Vagina (tissue), 2 donors: ENCODE results near the gene RPLP2.

Experiments
- POLR2A ChIP-seq, 2 donors: fragments of 450-650 bp; IDR thresholded peaks; one replicate each; pipeline ENCODE4 v1.6.1; 2017; ENCODE audit warnings: antibody characterized with exemption in 2 of 2, mild to moderate bottlenecking in 2 of 2, moderate library complexity in 2 of 2
- POLR2AphosphoS5 ChIP-seq, 2 donors: sonication (generic); formaldehyde crosslinking; IDR thresholded peaks; one replicate each; pipeline ENCODE4 v1.9.0; 2017; ENCODE audit warnings: antibody characterized with exemption in 2 of 2, mild to moderate bottlenecking in 2 of 2, low read depth in 1 of 2; ENCODE audit not compliant: insufficient read depth in 1 of 2
- TF ChIP-seq, protein P1 (sequence below), 3 experiments: fragments of 450-650 bp in 2 of 3; fragments of 200-600 bp in 1 of 3; sonication (generic) in 1 of 3; IDR thresholded peaks; one replicate each; pipeline ENCODE4 v1.5.1; 2017 to 2019; ENCODE audit warnings: antibody characterized with exemption in 3 of 3, mild to moderate bottlenecking in 2 of 3, moderate library complexity in 2 of 3

DNA sequence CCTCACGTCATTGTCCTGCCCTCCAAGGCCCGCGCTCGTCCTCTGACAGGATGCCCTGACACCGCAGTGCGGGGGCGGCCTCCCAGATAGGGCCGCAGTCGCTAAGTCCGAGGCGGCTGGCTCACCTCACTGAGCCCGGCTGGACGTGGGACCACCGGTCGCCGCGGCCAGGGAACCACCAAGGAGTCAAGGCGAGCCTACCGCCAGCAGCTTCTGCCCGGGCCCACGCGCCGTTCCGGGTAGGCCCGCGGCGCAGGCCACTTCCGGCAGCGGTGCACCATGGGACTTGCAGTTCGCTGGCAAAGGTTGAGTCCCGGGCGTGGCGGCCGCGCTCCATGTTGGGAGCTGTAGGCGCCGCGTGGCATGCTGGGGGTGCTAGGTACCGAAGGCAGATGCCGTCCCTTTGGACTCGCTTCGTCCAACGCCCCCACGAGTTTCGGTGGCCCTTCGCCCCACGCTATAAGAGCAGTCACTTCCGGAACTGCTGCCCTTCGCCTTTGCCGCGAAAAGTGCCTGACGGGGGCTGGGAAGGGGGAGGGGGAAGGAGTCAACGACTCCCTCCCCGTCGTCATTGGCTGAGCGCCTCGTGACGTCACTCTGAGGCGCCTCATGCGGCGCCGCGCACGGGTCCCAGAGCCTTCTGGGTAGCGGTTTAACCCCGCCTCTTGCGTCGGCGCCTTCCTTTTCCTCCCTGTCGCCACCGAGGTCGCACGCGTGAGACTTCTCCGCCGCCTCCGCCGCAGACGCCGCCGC is at the start of gene RPLP2:
- TF ChIP-seq, protein P1, sequence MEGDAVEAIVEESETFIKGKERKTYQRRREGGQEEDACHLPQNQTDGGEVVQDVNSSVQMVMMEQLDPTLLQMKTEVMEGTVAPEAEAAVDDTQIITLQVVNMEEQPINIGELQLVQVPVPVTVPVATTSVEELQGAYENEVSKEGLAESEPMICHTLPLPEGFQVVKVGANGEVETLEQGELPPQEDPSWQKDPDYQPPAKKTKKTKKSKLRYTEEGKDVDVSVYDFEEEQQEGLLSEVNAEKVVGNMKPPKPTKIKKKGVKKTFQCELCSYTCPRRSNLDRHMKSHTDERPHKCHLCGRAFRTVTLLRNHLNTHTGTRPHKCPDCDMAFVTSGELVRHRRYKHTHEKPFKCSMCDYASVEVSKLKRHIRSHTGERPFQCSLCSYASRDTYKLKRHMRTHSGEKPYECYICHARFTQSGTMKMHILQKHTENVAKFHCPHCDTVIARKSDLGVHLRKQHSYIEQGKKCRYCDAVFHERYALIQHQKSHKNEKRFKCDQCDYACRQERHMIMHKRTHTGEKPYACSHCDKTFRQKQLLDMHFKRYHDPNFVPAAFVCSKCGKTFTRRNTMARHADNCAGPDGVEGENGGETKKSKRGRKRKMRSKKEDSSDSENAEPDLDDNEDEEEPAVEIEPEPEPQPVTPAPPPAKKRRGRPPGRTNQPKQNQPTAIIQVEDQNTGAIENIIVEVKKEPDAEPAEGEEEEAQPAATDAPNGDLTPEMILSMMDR (IDR thresholded peaks at IDR 0.05), result peak in 1 of 3 experiments; percentile 4
- TF ChIP-seq POLR2AphosphoS5 (IDR thresholded peaks at IDR 0.05; ENCODE audit: insufficient read depth in 1 of 2, low read depth in 1 of 2) (peak; percentile 95 to 99), POLR2A (IDR thresholded peaks at IDR 0.05) (peak in 1 of 2 donors; percentile 90)
